Thoracic aorta (tissue), 2 donors: Measurements from ENCODE around the gene DSCAM. TPM values are rescaled to one million over a fixed set of nuclear protein-coding genes. Genes with fewer than 3 reads are reported as not detected.

Source experiments
- ATAC-seq: fragments of 150-250 bp; one replicate; pipeline ENCODE4 v1.8.0; 2017; ENCODE audit warnings: low read depth; ENCODE audit not compliant: insufficient number of reproducible peaks, low FRiP score
- DNase-seq: peaks from one replicate; pipeline ENCODE4 v3.0.0-alpha.2; 2020; ENCODE audit warnings: low spot score
- H3K27ac ChIP-seq, 2 donors: fragments of 200-600 bp; sonication (generic); 1 replicate in 1 of 2; 2 replicates in 1 of 2; pipeline ENCODE4 v1.5.1; 2016; ENCODE audit warnings: mild to moderate bottlenecking in 2 of 2, moderate library complexity in 2 of 2
- H3K27me3 ChIP-seq: fragments of 200-600 bp; sonication (generic); replicated peaks from 2 replicates; pipeline ENCODE4 v1.6.0; 2016; ENCODE audit warnings: mild to moderate bottlenecking; ENCODE audit not compliant: insufficient read depth
- H3K36me3 ChIP-seq: fragments of 200-600 bp; sonication (generic); one replicate; pipeline ENCODE4 v1.5.1; 2016
- H3K4me1 ChIP-seq, 2 donors: fragments of 200-600 bp; sonication (generic); 1 replicate in 1 of 2; 2 replicates in 1 of 2; pipeline versions ENCODE4 v1.5.1 to v1.6.0; 2016; ENCODE audit warnings: low read depth in 2 of 2, mild to moderate bottlenecking in 1 of 2; ENCODE audit not compliant: control insufficient read depth in 1 of 2
- H3K4me3 ChIP-seq: fragments of 200-600 bp; sonication (generic); 2 replicates; pipeline ENCODE4 v1.5.1; 2016; ENCODE audit warnings: mild to moderate bottlenecking
- H3K9me3 ChIP-seq: fragments of 200-600 bp; sonication (generic); 2 replicates; pipeline ENCODE4 v1.5.1; 2016
- CTCF ChIP-seq: fragments of 200-600 bp; sonication (generic); IDR thresholded peaks from one replicate; pipeline ENCODE4 v1.5.1; 2019; ENCODE audit warnings: antibody characterized with exemption
- total RNA-seq, 2 donors: library from RNA; depleted of rRNA; stranded (reverse); fragments of >200 nt; gene quantifications; one replicate each; pipeline versions ENCODE4 v1.1.0 to v1.2.3, GENCODE V29; 2016

Gene DSCAM
- total RNA-seq, 2 donors from 2014 or later = not detected

GRCh38 chr21:40466893-40467483 is 380.0 kb downstream of the DSCAM start:
- peak; percentile 13 for TF ChIP-seq CTCF
- Histone ChIP-seq H3K27me3 (no peaks in the 10 kb centered on the region), H3K27ac (no peak overlapping the region), H3K4me1 (no peaks in the 10 kb centered on the region), H3K9me3 (no peaks in the 10 kb centered on the region), H3K4me3 (no peak overlapping the region), H3K36me3 (no peaks in the 10 kb centered on the region)
- DNase-seq (no peak), ATAC-seq (no peak)

- no peak for TF ChIP-seq CTCF
- Histone ChIP-seq H3K4me3 (no peak overlapping the region), H3K4me1 (no peaks in the 10 kb centered on the region), H3K9me3 (no peaks in the 10 kb centered on the region), H3K27me3 (no peaks in the 10 kb centered on the region), H3K27ac (no peak overlapping the region), H3K36me3 (no peaks in the 10 kb centered on the region)
- DNase-seq (no peak), ATAC-seq (no peak)
Observed at GRCh38 chr21:40465382-40465781, 381.6 kb downstream of the DSCAM start.

- no peak for TF ChIP-seq CTCF
- ATAC-seq = no peak
Observed at GRCh38 chr21:40463176-40463575, 383.8 kb downstream of the DSCAM start.

GRCh38 chr21:40461008-40461407 is 385.9 kb downstream of the DSCAM start:
- TF ChIP-seq CTCF = no peak
- no peak for ATAC-seq
- Histone ChIP-seq H3K9me3 (no peaks in the 10 kb centered on the region), H3K27me3 (no peaks in the 10 kb centered on the region), H3K4me1 (no peaks in the 10 kb centered on the region), H3K36me3 (no peaks in the 10 kb centered on the region), H3K27ac (no peak overlapping the region), H3K4me3 (no peak overlapping the region)
- DNase-seq = no peak

More at GRCh38 chr21:40463176-40463575, 383.8 kb downstream of the DSCAM start:
- no peak overlapping the region for H3K4me3 ChIP-seq
- H3K9me3 ChIP-seq = no peaks in the 10 kb centered on the region
- no peak for DNase-seq
- H3K27me3 ChIP-seq = no peaks in the 10 kb centered on the region
- no peaks in the 10 kb centered on the region for H3K36me3 ChIP-seq
- no peak overlapping the region for H3K27ac ChIP-seq
- no peaks in the 10 kb centered on the region for H3K4me1 ChIP-seq

GRCh38 chr21:40457741-40458140 is 389.2 kb downstream of the DSCAM start:
- Histone ChIP-seq H3K27me3 (no peaks in the 10 kb centered on the region), H3K36me3 (no peaks in the 10 kb centered on the region), H3K4me3 (no peak overlapping the region), H3K27ac (no peak overlapping the region), H3K4me1 (no peaks in the 10 kb centered on the region), H3K9me3 (no peaks in the 10 kb centered on the region)
- TF ChIP-seq CTCF = no peak
- ATAC-seq (no peak), DNase-seq (no peak)
